GM12878 (cell line): Measurements from ENCODE around the gene MARVELD3. TPM values are rescaled to one million over a fixed set of nuclear protein-coding genes. Genes with fewer than 3 reads are reported as not detected.
A peak's percentile ranks its signal among the peaks of the same experiment; 100 is the strongest.

Source experiments
- ATAC-seq: fragments of 200-7000 bp; cut with Tn5 transposase; 3 replicates; pipeline ENCODE4 v1.9.1; 2020; ENCODE audit warnings: mild to moderate bottlenecking, moderate library complexity
- BruUV-seq: library from RNA; stranded (reverse); fragments of 400-500 nt; replicated peaks from 2 replicates; lab custom pipeline; 2021; lab: Mats Ljungman, UMichigan
- CTCF ChIA-PET: fragments of 300-600 bp; sonication (Branson Sonifier 250); formaldehyde crosslinking; extraction: SDS; loops from one replicate; lab custom pipeline; 2021; ENCODE audit warnings: inconsistent platforms; lab: Yijun Ruan, JAX
- POLR2A ChIA-PET: fragments of 350-600 bp; formaldehyde crosslinking; extraction: SDS; loops from one replicate; lab custom pipeline; 2021; ENCODE audit warnings: inconsistent platforms; lab: Charles Lee
- RAD21 ChIA-PET: fragments of 300-600 bp; sonication (Branson Sonifier 250); formaldehyde crosslinking; loops from one replicate; lab custom pipeline; 2023; ENCODE audit warnings: antibody characterized with exemption; ENCODE audit not compliant: unreplicated experiment; lab: Charles Lee
- SMC1A ChIA-PET: fragments of 300-600 bp; sonication (Branson Sonifier 250); formaldehyde crosslinking; loops from one replicate; lab custom pipeline; 2023; ENCODE audit not compliant: unreplicated experiment, uncharacterized antibody; lab: Charles Lee
- DNase-seq: peaks from one replicate; pipeline ENCODE4 v3.0.0-alpha.2; 2011; ENCODE audit warnings: low read depth, low spot score
- FAIRE-seq: peaks from 3 replicates; lab custom pipeline; 2011; peaks lifted over from hg19 to GRCh38; lab: Jason Lieb, UNC
- H2AFZ ChIP-seq: 2 replicates; pipeline ENCODE4 v1.6.0; 2011; ENCODE audit warnings: low read depth, low read length, control low read depth; ENCODE audit not compliant: control insufficient read depth
- H3K27ac ChIP-seq: 2 replicates; pipeline ENCODE4 v1.5.1; 2011; ENCODE audit warnings: control low read depth; ENCODE audit not compliant: control insufficient read depth, insufficient read depth
- H3K27me3 ChIP-seq, 2 experiments: replicated peaks in 1 of 2; 2 replicates each; pipeline versions ENCODE4 v1.6.0 to v1.6.1; 2011; ENCODE audit warnings: low read length in 1 of 2; ENCODE audit not compliant: control insufficient read depth in 2 of 2, insufficient read depth in 2 of 2
- H3K36me3 ChIP-seq, 2 experiments: 2 replicates each; pipeline ENCODE4 v1.5.1; 2011; ENCODE audit warnings: low read length in 1 of 2; ENCODE audit not compliant: control insufficient read depth in 2 of 2, insufficient read depth in 2 of 2
- H3K4me1 ChIP-seq: 2 replicates; pipeline ENCODE4 v1.6.1; 2011; ENCODE audit warnings: mild to moderate bottlenecking, low read length, moderate library complexity, mixed read lengths; ENCODE audit not compliant: control insufficient read depth, insufficient read depth
- H3K4me2 ChIP-seq: 2 replicates; pipeline ENCODE4 v1.6.0; 2011; ENCODE audit warnings: control low read depth; ENCODE audit not compliant: control insufficient read depth, insufficient read depth
- H3K4me3 ChIP-seq: fragments of 200-600 bp; sonication (generic); 2 replicates; pipeline ENCODE4 v1.5.1; 2016
- H3K79me2 ChIP-seq: 2 replicates; pipeline ENCODE4 v1.6.0; 2011; ENCODE audit warnings: low read length; ENCODE audit not compliant: control insufficient read depth, insufficient read depth
- H3K9ac ChIP-seq: 2 replicates; pipeline ENCODE4 v1.8.0; 2011; ENCODE audit warnings: low read length, control low read depth, mixed read lengths; ENCODE audit not compliant: control insufficient read depth, insufficient read depth
- H3K9me3 ChIP-seq: replicated peaks from 3 replicates; pipeline ENCODE4 v1.5.1; 2011; ENCODE audit warnings: mild to moderate bottlenecking, low read length; ENCODE audit not compliant: control insufficient read depth, insufficient read depth
- H4K20me1 ChIP-seq: 2 replicates; pipeline ENCODE4 v1.6.0; 2011; ENCODE audit not compliant: control insufficient read depth, insufficient read depth
- ASH2L ChIP-seq: fragments of 300-600, 200-600 bp; sonication (generic); IDR thresholded peaks from 2 replicates; pipeline ENCODE4 v1.6.1; 2017; ENCODE audit warnings: low read depth, mild to moderate bottlenecking, borderline replicate concordance
- CHD4 ChIP-seq: fragments of 200-600 bp; sonication (generic); IDR thresholded peaks from 2 replicates; pipeline ENCODE4 v1.6.1; 2016; ENCODE audit warnings: mild to moderate bottlenecking
- E2F8 ChIP-seq: fragments of 450-650 bp; IDR thresholded peaks from 2 replicates; pipeline ENCODE4 v1.6.1; 2018; ENCODE audit warnings: mild to moderate bottlenecking, low read depth, moderate library complexity; ENCODE audit not compliant: partially characterized antibody
- EED ChIP-seq: sonication (generic); IDR thresholded peaks from 2 replicates; pipeline ENCODE4 v1.6.1; 2016; ENCODE audit warnings: antibody characterized with exemption, low read depth
- FOXM1 ChIP-seq: IDR thresholded peaks from 2 replicates; pipeline ENCODE4 v1.6.1; 2012; ENCODE audit warnings: low read depth, mild to moderate bottlenecking, inconsistent platforms, low read length, moderate library complexity
- NKRF ChIP-seq: fragments of 450-650 bp; conservative IDR thresholded peaks from 2 replicates; pipeline ENCODE4 v1.6.1; 2017; ENCODE audit warnings: mild to moderate bottlenecking, moderate library complexity
- PRDM15 ChIP-seq: fragments of 450-650 bp; formaldehyde crosslinking; IDR thresholded peaks from 2 replicates; pipeline ENCODE4 v1.4.0; 2020; ENCODE audit warnings: mild to moderate bottlenecking, moderate library complexity
- RAD51 ChIP-seq: fragments of 450-650 bp; IDR thresholded peaks from 2 replicates; pipeline ENCODE4 v1.6.1; 2016; ENCODE audit warnings: moderate library complexity, mild to moderate bottlenecking, inconsistent platforms
- RCOR1 ChIP-seq: conservative IDR thresholded peaks from 2 replicates; pipeline ENCODE4 v1.6.1; 2012; ENCODE audit warnings: low read depth, low read length, improper control_type of control experiment
- SIX5 ChIP-seq: IDR thresholded peaks from 2 replicates; pipeline ENCODE4 v1.6.1; 2011; ENCODE audit warnings: mild to moderate bottlenecking, low read depth, low read length, moderate library complexity; ENCODE audit not compliant: severe bottlenecking
- SMAD5 ChIP-seq: IDR thresholded peaks from 2 replicates; pipeline ENCODE4 v1.6.1; 2016; ENCODE audit warnings: antibody characterized with exemption, low read depth
- TAF1 ChIP-seq: IDR thresholded peaks from 2 replicates; pipeline ENCODE4 v1.6.1; 2011; ENCODE audit warnings: mild to moderate bottlenecking, low read depth, low read length, borderline replicate concordance
- USF2 ChIP-seq: IDR thresholded peaks from 2 replicates; pipeline ENCODE4 v1.6.1; 2011; ENCODE audit warnings: low read depth, low read length, improper control_type of control experiment, borderline replicate concordance
- ZBED1 ChIP-seq: IDR thresholded peaks from 2 replicates; pipeline ENCODE4 v1.6.1; 2016; ENCODE audit warnings: borderline replicate concordance
- WGBS: methylation state at CpG from one replicate; pipeline ENCODE4 v1.1.6; 2016; ENCODE audit warnings: low lambda C conversion rate; ENCODE audit not compliant: insufficient replicate concordance, insufficient coverage; ENCODE audit errors: missing lambda C conversion rate; 5-methylcytosine and 5-hydroxymethylcytosine counted together
- in situ Hi-C: fragments of 300-500 bp; cut with MboI; formaldehyde crosslinking; loops from 9 replicates; pipeline ENCODE4 v1.14.3; 2018; ENCODE audit warnings: mixed read lengths
- intact Hi-C: fragments of 100-400 bp; cut with micrococcal nuclease; formaldehyde crosslinking; loops from one replicate; pipeline ENCODE4 v1.14.2; 2022; ENCODE audit not compliant: unreplicated experiment
- polyA plus RNA-seq, 11 experiments: library from polyadenylated mRNA; depleted of rRNA in 4 of 11; unstranded in 6 of 11; stranded (reverse) in 5 of 11; fragments of >200 nt; fragmentation: Nextera tagmentation in 4 of 11; fragmentation: Illumina TruSeq in 1 of 11; extraction: Ambion mirVana in 4 of 11; extraction: Trizol in 1 of 11; gene quantifications; 1 replicate in 1 of 11; 2 replicates in 10 of 11; pipeline versions ENCODE4 v1.2.1 to v1.2.3, GENCODE V29; 2011 to 2016; ENCODE audit warnings: inconsistent platforms in 2 of 11, missing spikeins in 2 of 11, low read depth in 1 of 11
- total RNA-seq, 4 experiments: library from RNA; depleted of rRNA in 3 of 4; stranded (reverse); fragments of >200 nt in 3 of 4; fragmentation: Illumina TruSeq in 1 of 4; extraction: Trizol in 1 of 4; gene quantifications; 2 replicates each; pipeline versions ENCODE4 v1.2.1 to v1.2.3, GENCODE V29; 2013 to 2021

The MARVELD3 gene
- total and polyA plus RNA-seq, 10 of the 15 experiments (the other 5 are each of a cell fraction or from before 2014, with no cell fraction given) = 0.03 to 0.18 (median 0.09) TPM; not detected in 4

GRCh38 chr16:71658771-71659170 is 32.8 kb downstream of the MARVELD3 start (continued):
- TF ChIP-seq NKRF = no peak
- TF ChIP-seq RAD51 = no peak
- TF ChIP-seq TAF1 = no peak
- no peak for TF ChIP-seq FOXM1
- TF ChIP-seq RCOR1 = no peak
- no peak for TF ChIP-seq SIX5
- peak; percentile 75 for TF ChIP-seq EED
- no peak for TF ChIP-seq ZBED1

- no peak overlapping the region for H3K4me3 ChIP-seq
- 96% methylated on average over 2 of the region's 2 CpGs for WGBS
- H3K4me1 ChIP-seq = no peaks in the 10 kb centered on the region; the same call in 1 of the 2 replicates
- no peaks in the 10 kb centered on the region for H3K27me3 ChIP-seq
- no TSS peak for BruUV-seq
- H3K36me3 ChIP-seq = peaks cover 0 to 2% of the 10 kb centered on the region in 2 experiments; a peak in 3 of 4 replicates
- ATAC-seq = no peak
- no peak overlapping the region for H3K9ac ChIP-seq
- H3K79me2 ChIP-seq = no peaks in the 10 kb centered on the region
- no peak overlapping the region for H2AFZ ChIP-seq
- SMC1A ChIA-PET = interaction anchor here (0.6 kb wide), 1 partner anchor 251 kb away, joined by 3 read pairs; no protein-coding TSS in a partner anchor
- intact Hi-C loops (no loop called here), in situ Hi-C loops (no loop called here)
- no peaks in the 10 kb centered on the region for H4K20me1 ChIP-seq
- H3K27ac ChIP-seq = no peak overlapping the region
- no peak for FAIRE-seq
- TF ChIP-seq CHD4 (no peak), USF2 (no peak), E2F8 (no peak), ASH2L (no peak), SMAD5 (no peak), PRDM15 (CRISPR knock-in tag) (no peak)
- TF ChIP-seq, all 136 proteins: peak for 0
- ChIA-PET RAD21 (no interaction called here), CTCF (no interaction called here), POLR2A (no interaction called here)
- Histone ChIP-seq H3K9me3 (no peaks in the 10 kb centered on the region), H3K4me2 (no peak overlapping the region)
- DNase-seq = no peak
Measured at GRCh38 chr16:71659471-71659870, 33.5 kb downstream of the MARVELD3 start.
